HCT116 (cell line): ENCODE measurements around the gene TRIM65. TPM values are rescaled to one million over a fixed set of nuclear protein-coding genes. Genes with fewer than 3 reads are reported as not detected.

Source experiments
- ATAC-seq: fragments of 200-7000 bp; cut with Tn5 transposase; 2 replicates; pipeline ENCODE4 v1.9.1; 2020; ENCODE audit warnings: mild to moderate bottlenecking, moderate library complexity
- BruUV-seq: library from RNA; stranded (reverse); fragments of 400-500 nt; replicated peaks from 2 replicates; lab custom pipeline; 2021; lab: Mats Ljungman, UMichigan
- CTCF ChIA-PET: fragments of 300-600 bp; sonication (Branson Sonifier 250); formaldehyde crosslinking; loops from one replicate; lab custom pipeline; 2021; ENCODE audit warnings: antibody characterized with exemption; lab: Charles Lee
- POLR2A ChIA-PET: fragments of 300-600, 350-600 bp; sonication (Branson Sonifier 250); formaldehyde crosslinking; loops from one replicate; lab custom pipeline; 2021; ENCODE audit warnings: antibody characterized with exemption; lab: Charles Lee
- RAD21 ChIA-PET, 2 experiments: fragments of 300-600 bp; sonication (Branson Sonifier 250); formaldehyde crosslinking; loops; one replicate each; lab custom pipeline; 2023; ENCODE audit warnings: low total read pairs in 2 of 2; ENCODE audit not compliant: uncharacterized antibody in 2 of 2, unreplicated experiment in 2 of 2, low non-redundant PET in 1 of 2; lab: Charles Lee
- DNase-seq: peaks from one replicate; pipeline ENCODE4 v3.0.0-alpha.2; 2010; ENCODE audit warnings: low read depth, low spot score
- H2AFZ ChIP-seq: fragments of 200-600 bp; shearing (Covaris generic), sonication (generic); 2 replicates; pipeline ENCODE4 v1.6.1; 2017; ENCODE audit warnings: low read depth, mixed run types, mixed read lengths, antibody characterized with exemption, low read length; ENCODE audit not compliant: poor library complexity, severe bottlenecking
- H3K27ac ChIP-seq: 2 replicates; pipeline ENCODE4 v1.5.1; 2012; ENCODE audit warnings: low read depth, low read length
- H3K27me3 ChIP-seq: fragments of 200-600 bp; sonication (generic); 2 replicates; pipeline ENCODE4 v1.6.1; 2016; ENCODE audit warnings: mixed run types, low read length, mixed read lengths; ENCODE audit not compliant: insufficient read depth
- H3K36me3 ChIP-seq, 2 experiments: fragments of 200-500 bp in 1 of 2; fragments of 200-600 bp in 1 of 2; sonication (Bioruptor generic) in 1 of 2; sonication (generic) in 1 of 2; 2 replicates each; pipeline versions ENCODE4 v1.5.1 to v1.6.1; 2014 to 2016; ENCODE audit warnings: low read length in 2 of 2, inconsistent platforms in 1 of 2, mixed read lengths in 1 of 2, mixed run types in 1 of 2; ENCODE audit not compliant: insufficient read depth in 2 of 2, control insufficient read depth in 1 of 2
- H3K4me1 ChIP-seq, 2 experiments: fragments of 200-600 bp in 1 of 2; sonication (generic) in 1 of 2; 2 replicates each; pipeline versions ENCODE4 v1.5.1 to v1.6.1; 2012 to 2017; ENCODE audit warnings: low read length in 2 of 2, inconsistent platforms in 1 of 2, mild to moderate bottlenecking in 1 of 2, mixed read lengths in 1 of 2, mixed run types in 1 of 2, moderate library complexity in 1 of 2; ENCODE audit not compliant: insufficient read depth in 2 of 2, control insufficient read depth in 1 of 2
- H3K4me2 ChIP-seq: fragments of 200-600 bp; sonication (generic); 2 replicates; pipeline ENCODE4 v1.6.1; 2017; ENCODE audit warnings: mixed run types, low read length, mixed read lengths
- H3K4me3 ChIP-seq, 2 experiments: fragments of 200-600 bp in 1 of 2; sonication (generic) in 1 of 2; replicated peaks in 1 of 2; 2 replicates each; pipeline ENCODE4 v1.5.1; 2011 to 2016; ENCODE audit warnings: low read length in 2 of 2, control low read depth in 1 of 2, low read depth in 1 of 2, mild to moderate bottlenecking in 1 of 2, mixed read lengths in 1 of 2, mixed run types in 1 of 2
- H3K79me2 ChIP-seq: fragments of 200-600 bp; sonication (generic); 2 replicates; pipeline ENCODE4 v1.6.1; 2017; ENCODE audit warnings: mild to moderate bottlenecking, mixed run types, low read length, moderate library complexity, mixed read lengths; ENCODE audit not compliant: insufficient read depth
- H3K9ac ChIP-seq: fragments of 200-600 bp; sonication (generic); 2 replicates; pipeline ENCODE4 v1.6.1; 2016; ENCODE audit warnings: low read length, mixed read lengths
- H3K9me2 ChIP-seq: fragments of 200-600 bp; sonication (generic), shearing (Covaris generic); 2 replicates; pipeline ENCODE4 v1.6.1; 2017; ENCODE audit warnings: mixed run types, mild to moderate bottlenecking, moderate library complexity; ENCODE audit not compliant: insufficient read depth
- H3K9me3 ChIP-seq, 2 experiments: fragments of 200-500 bp in 1 of 2; fragments of 200-600 bp in 1 of 2; sonication (Bioruptor generic) in 1 of 2; sonication (generic) in 1 of 2; 2 replicates each; pipeline ENCODE4 v1.6.1; 2014 to 2017; ENCODE audit warnings: low read length in 2 of 2, mixed read lengths in 2 of 2, inconsistent platforms in 1 of 2, low read depth in 1 of 2, mild to moderate bottlenecking in 1 of 2, mixed run types in 1 of 2, moderate library complexity in 1 of 2; ENCODE audit not compliant: control insufficient read depth in 1 of 2, insufficient read depth in 1 of 2
- H4K20me1 ChIP-seq: fragments of 200-600 bp; sonication (generic), shearing (Covaris generic); 2 replicates; pipeline ENCODE4 v1.6.1; 2017; ENCODE audit warnings: mixed run types, mild to moderate bottlenecking, moderate library complexity; ENCODE audit not compliant: insufficient read depth
- ATF3 ChIP-seq: IDR thresholded peaks from 2 replicates; pipeline ENCODE4 v1.6.1; 2012
- CTCF ChIP-seq, 3 experiments: fragments of 200-600 bp in 1 of 3; sonication (generic) in 1 of 3; IDR thresholded peaks in 2 of 3; conservative IDR thresholded peaks in 1 of 3; 2 replicates each; pipeline ENCODE4 v1.5.1; 2012 to 2017; ENCODE audit warnings: low read depth in 2 of 3, low read length in 2 of 3, antibody characterized with exemption in 1 of 3, borderline replicate concordance in 1 of 3, control low read depth in 1 of 3, mild to moderate bottlenecking in 1 of 3, mixed read lengths in 1 of 3, mixed run types in 1 of 3, moderate library complexity in 1 of 3; ENCODE audit not compliant: insufficient read depth in 1 of 3
- EZH2phosphoT487 ChIP-seq: fragments of 200-600 bp; IDR thresholded peaks from 2 replicates; pipeline ENCODE4 v1.6.1; 2018; ENCODE audit warnings: antibody characterized with exemption, borderline replicate concordance
- POLR2A ChIP-seq: IDR thresholded peaks from 2 replicates; pipeline ENCODE4 v1.7.0; 2011; ENCODE audit warnings: borderline replicate concordance; ENCODE audit not compliant: insufficient read depth, insufficient read length; ENCODE audit errors: extremely low read depth
- POLR2AphosphoS5 ChIP-seq: IDR thresholded peaks from 2 replicates; pipeline ENCODE4 v1.6.1; 2011; ENCODE audit warnings: mild to moderate bottlenecking, low read depth, low read length, moderate library complexity
- intact Hi-C: fragments of 100-400 bp; cut with micrococcal nuclease; formaldehyde crosslinking; loops from 2 replicates; pipeline ENCODE4 v1.10.0; 2022
- total RNA-seq: library from RNA; stranded (reverse); gene quantifications from one replicate; pipeline ENCODE4 v1.2.1, GENCODE V29; 2021; ENCODE audit not compliant: unreplicated experiment

Gene TRIM65
- total RNA-seq, 1 experiment from 2014 or later = 53.0 TPM

- intact Hi-C loops = no loop called here
- Histone ChIP-seq H3K4me1 (peaks cover 15 to 33% of the 10 kb centered on the region in 2 experiments), H3K9me2 (no peaks in the 10 kb centered on the region), H3K4me2 (no peak overlapping the region), H4K20me1 (no peaks in the 10 kb centered on the region), H2AFZ (no peak overlapping the region), H3K4me3 (no peak overlapping the region), H3K36me3 (no peaks in the 10 kb centered on the region), H3K27me3 (no peaks in the 10 kb centered on the region), H3K27ac (no peak overlapping the region), H3K9ac (no peak overlapping the region), H3K79me2 (peaks cover 22% of the 10 kb centered on the region; the same call in 1 of the 2 replicates), H3K9me3 (no peaks in the 10 kb centered on the region)
- ChIA-PET RAD21 (interaction anchor here in 1 of 2 experiments (0.6 kb wide), 1 partner anchor 11 kb away, joined by 3 read pairs; no protein-coding TSS in a partner anchor), POLR2A (interaction anchor here (3.4 kb wide), 1 partner anchor 12 kb away, joined by 15 read pairs; the partner anchor contains the start of gene TRIM47), CTCF (no interaction called here)
- BruUV-seq = no TSS peak
- TF ChIP-seq CTCF (IDR thresholded peaks at IDR 0.05 in 2 of 3, conservative IDR thresholded peaks at IDR 0.05 in 1 of 3; ENCODE audit: borderline replicate concordance in 1 of 3, insufficient read depth in 1 of 3, low read depth in 2 of 3, low read length in 2 of 3) (no peak), ATF3 (no peak), EZH2phosphoT487 (no peak), POLR2AphosphoS5 (no peak), POLR2A (no peak)
- DNase-seq = no peak
- no peak for ATAC-seq
Observed at GRCh38 chr17:75891022-75891604, 5.6 kb downstream of the TRIM65 start.
